RWPE1 (cell line): ENCODE results near the gene PBX3.
A peak's percentile ranks its signal among the peaks of the same experiment; 100 is the strongest.

ENCODE experiments used
- CTCF ChIA-PET: fragments of 350-600 bp; sonication (Branson Sonifier 250); formaldehyde crosslinking; extraction: SDS; loops from one replicate; lab custom pipeline; 2021; lab: Yijun Ruan, JAX
- POLR2A ChIA-PET: fragments of 400-600 bp; formaldehyde crosslinking; extraction: SDS; loops from one replicate; lab custom pipeline; 2020; ENCODE audit warnings: antibody characterized with exemption; ENCODE audit not compliant: low non-redundant PET; lab: Yijun Ruan, JAX
- DNase-seq: peaks from one replicate; pipeline ENCODE4 v3.0.0; 2012; ENCODE audit warnings: low spot score
- H3K27ac ChIP-seq: fragments of 450-650 bp; 2 replicates; pipeline ENCODE4 v1.5.1; 2017
- TF ChIP-seq, protein P1 (sequence below): fragments of 450-650 bp; conservative IDR thresholded peaks from 2 replicates; pipeline ENCODE4 v1.5.1; 2017; ENCODE audit warnings: low read depth, mild to moderate bottlenecking

Gene PBX3

DNA sequence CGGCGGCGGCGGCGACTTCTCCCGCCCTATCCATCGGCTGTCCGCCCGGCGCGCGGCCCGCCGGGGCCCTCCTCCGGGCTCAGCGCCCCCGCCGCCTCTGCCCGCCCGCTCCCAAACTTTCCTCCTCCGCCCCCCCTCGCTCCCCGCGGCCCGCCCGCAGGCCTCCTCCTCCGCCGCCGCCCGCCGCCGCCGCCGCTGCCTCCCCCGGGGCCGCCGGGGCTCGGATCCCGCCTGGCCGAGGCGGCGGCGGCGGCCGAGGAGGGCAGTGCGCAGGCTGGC is 460 bp upstream of the PBX3 start:
- CTCF ChIA-PET: no interaction called here
- DNase-seq: no peak
- TF ChIP-seq, protein P1, sequence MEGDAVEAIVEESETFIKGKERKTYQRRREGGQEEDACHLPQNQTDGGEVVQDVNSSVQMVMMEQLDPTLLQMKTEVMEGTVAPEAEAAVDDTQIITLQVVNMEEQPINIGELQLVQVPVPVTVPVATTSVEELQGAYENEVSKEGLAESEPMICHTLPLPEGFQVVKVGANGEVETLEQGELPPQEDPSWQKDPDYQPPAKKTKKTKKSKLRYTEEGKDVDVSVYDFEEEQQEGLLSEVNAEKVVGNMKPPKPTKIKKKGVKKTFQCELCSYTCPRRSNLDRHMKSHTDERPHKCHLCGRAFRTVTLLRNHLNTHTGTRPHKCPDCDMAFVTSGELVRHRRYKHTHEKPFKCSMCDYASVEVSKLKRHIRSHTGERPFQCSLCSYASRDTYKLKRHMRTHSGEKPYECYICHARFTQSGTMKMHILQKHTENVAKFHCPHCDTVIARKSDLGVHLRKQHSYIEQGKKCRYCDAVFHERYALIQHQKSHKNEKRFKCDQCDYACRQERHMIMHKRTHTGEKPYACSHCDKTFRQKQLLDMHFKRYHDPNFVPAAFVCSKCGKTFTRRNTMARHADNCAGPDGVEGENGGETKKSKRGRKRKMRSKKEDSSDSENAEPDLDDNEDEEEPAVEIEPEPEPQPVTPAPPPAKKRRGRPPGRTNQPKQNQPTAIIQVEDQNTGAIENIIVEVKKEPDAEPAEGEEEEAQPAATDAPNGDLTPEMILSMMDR: no peak
- POLR2A ChIA-PET: no interaction called here
- peak overlapping the region; percentile 97 for H3K27ac ChIP-seq

DNA sequence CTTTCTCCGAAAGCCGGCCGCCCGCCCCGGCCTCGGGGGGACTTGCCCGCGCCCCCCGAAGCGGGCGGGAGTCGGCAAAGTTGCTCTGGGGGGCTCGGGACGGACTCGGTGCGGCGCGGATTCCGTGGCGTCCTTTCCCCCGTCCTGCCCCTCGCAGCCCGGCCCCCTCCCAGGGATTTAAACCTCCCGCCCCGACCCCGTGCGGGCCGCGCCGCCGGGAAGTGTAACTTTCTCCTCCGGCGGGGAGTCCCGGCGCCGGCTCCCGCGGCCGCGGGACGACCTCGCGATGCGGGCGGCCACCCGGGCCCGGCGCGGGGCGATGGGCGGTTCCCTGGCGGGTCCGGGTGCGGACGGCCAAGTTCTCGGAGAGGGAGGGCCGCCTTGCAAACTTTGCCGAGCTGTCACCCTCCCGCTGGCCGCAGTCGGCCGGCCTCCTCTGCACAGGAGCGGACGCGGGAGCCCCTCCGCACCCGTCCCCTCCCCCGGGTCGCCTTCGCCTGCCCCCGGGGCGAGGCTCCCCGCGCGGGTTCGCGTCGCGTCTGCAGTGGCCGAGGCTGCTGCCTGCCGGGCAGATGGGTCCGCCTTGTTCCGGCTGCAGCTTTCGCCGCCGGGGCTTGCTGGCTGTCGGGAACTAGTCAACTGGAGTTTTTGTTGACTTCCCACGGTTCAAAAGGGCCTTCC is 732 bp downstream of the PBX3 start:
- H3K27ac ChIP-seq: peak overlapping the region; percentile 97
- peak; percentile 57 for DNase-seq
- ChIA-PET CTCF (interaction anchor here (0.7 kb wide), 1 partner anchor 42 kb away, joined by 3 read pairs; no protein-coding TSS in a partner anchor), POLR2A (interaction anchor here (0.8 kb wide), 1 partner anchor 141 kb away, joined by 3 read pairs; no protein-coding TSS in a partner anchor)
- TF ChIP-seq, protein P1: no peak

DNA sequence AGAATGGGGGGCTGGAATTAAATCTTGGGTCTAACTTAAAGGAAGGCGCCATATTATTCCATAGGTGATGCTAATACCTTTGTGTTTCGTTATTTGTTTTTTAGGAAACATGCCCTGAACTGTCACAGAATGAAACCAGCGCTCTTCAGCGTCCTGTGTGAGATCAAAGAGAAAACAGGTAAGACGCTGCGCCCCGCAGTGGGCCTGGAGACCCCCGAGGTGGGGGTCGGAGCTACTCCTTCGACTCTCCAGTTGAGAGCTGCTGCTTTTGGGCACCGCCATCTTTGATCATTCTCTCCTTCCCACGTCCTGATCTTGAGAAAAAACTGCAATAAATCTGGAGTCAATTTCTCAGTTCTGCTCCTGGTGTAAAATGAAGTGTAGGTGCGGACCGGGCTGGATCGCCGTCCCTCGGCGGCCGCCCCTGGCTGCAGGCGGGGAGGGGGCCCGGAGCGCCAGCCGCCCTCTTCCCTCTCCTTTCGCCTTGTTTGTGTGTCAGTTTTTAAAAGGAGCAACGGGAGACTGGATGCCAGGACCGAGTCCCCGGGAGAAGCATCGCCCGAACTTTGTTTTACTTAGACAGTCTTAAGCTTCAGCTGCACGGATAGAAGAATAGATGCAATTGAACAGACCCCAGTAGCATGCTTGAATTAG is 1.4 kb downstream of the PBX3 start:
- TF ChIP-seq, protein P1: no peak
- ChIA-PET POLR2A (interaction anchor here (0.6 to 0.8 kb wide), 2 partner anchors 43 to 141 kb away, joined by 3 to 5 read pairs; no protein-coding TSS in a partner anchor), CTCF (interaction anchor here (0.6 to 0.7 kb wide), 2 partner anchors 12 to 42 kb away, joined by 3 read pairs; no protein-coding TSS in a partner anchor)
- H3K27ac ChIP-seq: peak overlapping the region; percentile 97
- peak; percentile 26 for DNase-seq

DNA sequence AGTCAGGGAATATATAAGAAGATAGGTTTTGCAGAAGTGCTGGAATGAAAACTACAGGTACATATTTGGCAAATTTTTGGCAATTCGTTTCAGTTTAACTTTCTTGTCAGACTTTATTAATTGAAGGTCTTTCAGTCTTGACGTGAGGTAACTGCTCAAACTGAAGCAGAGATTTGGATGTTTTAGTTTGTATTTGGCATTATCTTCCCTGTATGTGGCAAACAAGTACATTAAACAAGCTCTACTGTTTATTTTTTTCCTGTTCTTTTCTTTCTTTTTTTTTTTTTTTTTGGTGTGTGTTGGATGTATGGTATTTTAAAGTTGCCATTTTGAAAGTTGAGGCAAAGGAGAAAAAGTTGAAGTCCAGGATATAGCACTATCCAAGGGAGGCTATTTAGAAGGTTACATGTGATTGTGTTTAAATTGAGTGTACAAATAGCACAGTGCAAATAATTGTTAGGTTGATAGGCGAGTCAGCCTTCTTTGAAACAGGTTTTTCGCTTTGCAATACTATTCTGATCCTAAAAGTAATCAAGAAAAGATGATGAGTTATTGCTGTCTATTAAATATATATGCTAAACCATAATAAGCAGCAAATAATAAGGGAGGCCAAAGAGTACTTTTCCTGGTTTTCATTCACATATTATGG is 2.2 kb downstream of the PBX3 start:
- POLR2A ChIA-PET: interaction anchor here (0.6 kb wide), 1 partner anchor 44 kb away, joined by 5 read pairs; no protein-coding TSS in a partner anchor
- TF ChIP-seq, protein P1: no peak
- no peak overlapping the region for H3K27ac ChIP-seq

DNA sequence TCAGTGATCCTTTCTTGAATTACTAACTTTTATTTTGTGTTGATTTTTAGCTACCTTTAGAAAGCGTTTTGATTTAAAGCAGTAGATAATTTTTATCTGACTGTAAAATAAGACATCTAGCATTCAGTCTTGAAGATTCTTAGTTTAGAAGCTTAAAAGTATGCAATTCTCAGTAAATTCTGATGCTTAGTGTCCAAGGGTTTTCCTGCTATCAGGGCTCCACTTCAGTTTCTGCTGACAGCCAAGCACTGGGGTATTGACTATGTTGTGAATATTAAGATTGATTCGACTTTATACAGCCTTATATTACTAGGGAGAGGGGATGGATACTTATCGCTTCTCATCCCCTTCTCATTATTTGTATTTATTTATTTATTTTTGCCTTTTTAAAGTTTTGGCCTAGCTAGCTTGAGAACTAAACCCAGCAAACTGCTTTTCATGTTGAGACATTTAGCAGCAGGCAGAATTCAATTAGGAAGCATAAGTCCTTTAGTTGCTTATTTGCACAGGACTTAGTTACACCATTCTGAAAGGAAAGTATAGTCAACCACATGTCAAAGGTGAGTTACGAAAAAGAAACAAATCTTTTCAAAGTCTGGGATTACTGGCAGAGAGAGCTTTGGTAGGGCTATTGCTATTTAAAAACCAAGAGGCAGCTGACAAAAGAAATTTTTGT is 2.9 kb downstream of the PBX3 start:
- ChIA-PET POLR2A (interaction anchor here (0.8 kb wide), 1 partner anchor 44 kb away, joined by 3 read pairs; no protein-coding TSS in a partner anchor), CTCF (interaction anchor here (0.6 kb wide), 1 partner anchor 9 kb away, joined by 3 read pairs; no protein-coding TSS in a partner anchor)
- no peak for DNase-seq
- TF ChIP-seq, protein P1: no peak
- H3K27ac ChIP-seq: no peak overlapping the region

More for the DNA sequence above, 2.2 kb downstream of the PBX3 start:
- DNase-seq: no peak
- CTCF ChIA-PET: interaction anchor here (0.6 kb wide), 1 partner anchor 10 kb away, joined by 3 read pairs; no protein-coding TSS in a partner anchor
